SK-N-SH treated with all-trans-retinoic acid at 6 μM for 48 hours (cell line): ENCODE measurements around the gene EN2.

Source experiments
- ZNF70 ChIP-seq: fragments of 450-650 bp; formaldehyde crosslinking; IDR thresholded peaks from 2 replicates; pipeline ENCODE4 v1.5.0; 2020; ENCODE audit warnings: mild to moderate bottlenecking, moderate library complexity
- TF ChIP-seq, protein P1 (sequence below): fragments of 250-450 bp; sonication (Bioruptor Pico); IDR thresholded peaks from 2 replicates; pipeline ENCODE4 v1.8.0; 2020; ENCODE audit warnings: mild to moderate bottlenecking, moderate library complexity, borderline replicate concordance

DNA sequence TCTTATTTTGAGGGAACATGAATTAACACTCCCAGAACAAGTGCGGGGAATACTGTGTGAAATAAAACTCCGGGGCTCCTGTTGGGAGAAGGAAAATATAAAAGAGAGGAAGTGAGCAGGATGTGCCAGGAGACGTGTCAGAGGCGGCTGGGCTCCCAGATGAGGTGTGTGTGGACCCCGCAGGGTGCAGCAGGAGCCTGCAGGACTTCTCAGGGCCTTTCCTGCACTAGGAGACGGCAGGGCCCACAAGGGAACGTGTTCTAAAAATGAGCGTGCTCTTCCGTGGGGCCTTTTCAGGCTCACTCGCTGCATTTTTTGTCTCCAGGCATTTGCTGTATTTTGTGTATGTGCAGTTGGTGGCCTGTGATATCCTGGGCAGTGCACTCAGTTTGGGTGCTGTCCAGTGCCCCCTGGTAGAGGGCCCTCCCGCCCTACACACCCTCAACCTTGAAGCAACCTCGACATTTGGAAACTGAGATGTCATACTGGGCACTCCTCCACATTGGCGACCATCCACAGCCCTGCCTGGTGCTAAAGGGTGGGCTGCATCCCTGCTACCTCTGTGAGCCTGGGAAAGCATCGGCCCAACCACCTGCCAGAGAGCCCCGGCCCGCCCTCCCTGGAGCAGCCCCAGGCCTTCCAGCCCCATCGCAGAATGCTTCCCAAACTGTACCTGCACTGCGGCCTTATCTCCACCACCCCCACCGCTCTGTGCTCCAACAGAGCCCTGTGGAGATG is 35.2 kb upstream of the EN2 start:
- no peak for TF ChIP-seq ZNF70 (CRISPR knock-in tag)
- TF ChIP-seq, protein P1, sequence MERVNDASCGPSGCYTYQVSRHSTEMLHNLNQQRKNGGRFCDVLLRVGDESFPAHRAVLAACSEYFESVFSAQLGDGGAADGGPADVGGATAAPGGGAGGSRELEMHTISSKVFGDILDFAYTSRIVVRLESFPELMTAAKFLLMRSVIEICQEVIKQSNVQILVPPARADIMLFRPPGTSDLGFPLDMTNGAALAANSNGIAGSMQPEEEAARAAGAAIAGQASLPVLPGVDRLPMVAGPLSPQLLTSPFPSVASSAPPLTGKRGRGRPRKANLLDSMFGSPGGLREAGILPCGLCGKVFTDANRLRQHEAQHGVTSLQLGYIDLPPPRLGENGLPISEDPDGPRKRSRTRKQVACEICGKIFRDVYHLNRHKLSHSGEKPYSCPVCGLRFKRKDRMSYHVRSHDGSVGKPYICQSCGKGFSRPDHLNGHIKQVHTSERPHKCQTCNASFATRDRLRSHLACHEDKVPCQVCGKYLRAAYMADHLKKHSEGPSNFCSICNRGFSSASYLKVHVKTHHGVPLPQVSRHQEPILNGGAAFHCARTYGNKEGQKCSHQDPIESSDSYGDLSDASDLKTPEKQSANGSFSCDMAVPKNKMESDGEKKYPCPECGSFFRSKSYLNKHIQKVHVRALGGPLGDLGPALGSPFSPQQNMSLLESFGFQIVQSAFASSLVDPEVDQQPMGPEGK (CRISPR knock-in tag) = no peak
